GM12865 (cell line): ENCODE results near the gene MYO1B.

ENCODE experiments used
- DNase-seq: peaks from one replicate; pipeline ENCODE4 v3.0.0; 2010; ENCODE audit warnings: low read depth
- H3K4me3 ChIP-seq: 2 replicates; pipeline ENCODE4 v1.5.1; 2011; ENCODE audit warnings: mild to moderate bottlenecking, low read depth, low read length, control low read depth
- TF ChIP-seq, protein P1 (sequence below): IDR thresholded peaks from 2 replicates; pipeline ENCODE4 v1.5.1; 2011; ENCODE audit warnings: low read length, control low read depth, low read depth, inconsistent platforms; ENCODE audit not compliant: insufficient read depth; ENCODE audit errors: missing control alignments

MYO1B gene

DNA sequence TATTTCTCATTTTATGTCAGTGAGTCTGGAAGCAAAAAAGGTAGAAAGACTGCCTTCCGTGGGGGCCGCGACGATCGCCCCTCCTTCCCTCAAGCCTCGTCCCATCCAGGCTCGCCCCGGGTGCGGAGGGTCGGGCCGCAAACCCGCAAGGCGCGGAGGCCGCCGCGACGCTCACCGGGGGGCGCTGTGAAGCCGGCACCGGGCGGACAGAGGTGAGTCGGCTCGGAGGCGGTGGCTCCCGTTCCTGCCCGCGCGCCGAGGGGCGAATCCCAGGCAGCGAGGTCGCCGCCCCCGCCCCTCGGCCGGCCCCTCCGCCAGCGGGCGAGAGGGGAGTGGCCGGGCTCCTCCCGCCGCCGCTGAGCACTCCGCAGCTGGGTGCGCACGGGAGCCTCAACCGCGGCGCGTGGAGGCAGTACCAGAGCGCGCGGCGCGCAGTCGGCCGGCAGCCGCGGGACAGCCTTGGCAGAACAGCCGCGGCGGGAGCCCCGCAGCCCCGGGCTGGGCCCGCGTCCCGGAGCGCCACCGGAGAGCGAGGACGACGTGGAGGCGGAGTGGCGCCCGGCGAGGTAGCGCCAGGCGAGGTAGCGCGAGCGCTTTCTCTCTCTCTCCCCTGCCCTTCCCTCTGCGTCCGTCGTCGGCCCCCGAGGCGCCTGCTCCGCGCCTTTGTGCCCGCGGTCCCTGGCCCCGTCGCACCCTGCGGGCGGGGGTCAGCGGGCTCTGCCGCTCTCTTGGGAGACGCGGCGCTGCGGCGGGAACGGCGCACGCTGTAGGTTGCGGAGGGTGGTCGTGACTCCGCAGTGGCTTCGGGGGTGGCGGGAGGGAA is at the start of gene MYO1B:
MYO1B (plus strand) TSS at position 359 of the 823 bp plus-strand sequence. CDS start 31,492 bp downstream, outside the sequence.
- peak within 1 kb of the TSS; percentile 40 for H3K4me3 ChIP-seq
- peak; percentile 23 for DNase-seq
- TF ChIP-seq, protein P1, sequence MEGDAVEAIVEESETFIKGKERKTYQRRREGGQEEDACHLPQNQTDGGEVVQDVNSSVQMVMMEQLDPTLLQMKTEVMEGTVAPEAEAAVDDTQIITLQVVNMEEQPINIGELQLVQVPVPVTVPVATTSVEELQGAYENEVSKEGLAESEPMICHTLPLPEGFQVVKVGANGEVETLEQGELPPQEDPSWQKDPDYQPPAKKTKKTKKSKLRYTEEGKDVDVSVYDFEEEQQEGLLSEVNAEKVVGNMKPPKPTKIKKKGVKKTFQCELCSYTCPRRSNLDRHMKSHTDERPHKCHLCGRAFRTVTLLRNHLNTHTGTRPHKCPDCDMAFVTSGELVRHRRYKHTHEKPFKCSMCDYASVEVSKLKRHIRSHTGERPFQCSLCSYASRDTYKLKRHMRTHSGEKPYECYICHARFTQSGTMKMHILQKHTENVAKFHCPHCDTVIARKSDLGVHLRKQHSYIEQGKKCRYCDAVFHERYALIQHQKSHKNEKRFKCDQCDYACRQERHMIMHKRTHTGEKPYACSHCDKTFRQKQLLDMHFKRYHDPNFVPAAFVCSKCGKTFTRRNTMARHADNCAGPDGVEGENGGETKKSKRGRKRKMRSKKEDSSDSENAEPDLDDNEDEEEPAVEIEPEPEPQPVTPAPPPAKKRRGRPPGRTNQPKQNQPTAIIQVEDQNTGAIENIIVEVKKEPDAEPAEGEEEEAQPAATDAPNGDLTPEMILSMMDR: no peak

DNA sequence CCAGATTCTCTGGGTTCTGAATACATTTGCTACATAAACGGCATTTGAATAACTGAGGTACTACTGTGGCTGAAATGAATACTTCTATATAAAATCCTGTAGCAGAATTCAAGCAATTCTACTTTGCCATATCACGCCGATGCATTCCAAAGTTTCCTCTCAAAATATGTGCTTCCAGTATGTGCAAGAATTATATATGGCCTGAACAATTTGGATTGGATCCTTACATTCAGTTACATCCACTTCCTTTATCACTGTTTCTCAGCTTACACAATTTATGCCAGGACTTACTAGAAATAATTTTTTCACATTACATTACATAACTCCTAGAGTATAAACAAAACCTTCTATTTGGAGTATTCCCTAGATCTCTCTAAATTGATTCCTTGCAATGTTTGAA is 48.1 kb upstream of the MYO1B start:
- no peak for DNase-seq
- H3K4me3 ChIP-seq: no peak overlapping the region
- TF ChIP-seq, protein P1: no peak

DNA sequence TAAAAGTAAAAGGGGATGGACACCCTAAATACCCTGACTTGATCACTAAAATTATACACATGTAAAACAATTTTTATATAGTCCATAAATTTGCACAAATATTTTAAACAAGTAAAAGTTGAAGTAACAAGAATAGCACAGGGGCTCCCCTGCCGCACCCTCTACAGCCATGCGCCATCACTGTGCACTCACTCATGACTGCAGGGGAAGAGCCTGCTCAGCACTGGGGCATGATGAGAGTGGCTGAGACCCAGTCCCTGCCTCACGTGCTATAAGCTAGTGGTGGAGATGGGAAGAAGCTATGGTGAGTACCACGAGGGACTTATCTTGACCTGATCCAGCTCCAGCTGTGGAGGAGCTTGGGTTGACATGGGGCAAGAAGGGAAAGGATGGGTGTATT is 46.9 kb upstream of the MYO1B start:
- H3K4me3 ChIP-seq: no peak overlapping the region
- TF ChIP-seq, protein P1: no peak
- no peak for DNase-seq

DNA sequence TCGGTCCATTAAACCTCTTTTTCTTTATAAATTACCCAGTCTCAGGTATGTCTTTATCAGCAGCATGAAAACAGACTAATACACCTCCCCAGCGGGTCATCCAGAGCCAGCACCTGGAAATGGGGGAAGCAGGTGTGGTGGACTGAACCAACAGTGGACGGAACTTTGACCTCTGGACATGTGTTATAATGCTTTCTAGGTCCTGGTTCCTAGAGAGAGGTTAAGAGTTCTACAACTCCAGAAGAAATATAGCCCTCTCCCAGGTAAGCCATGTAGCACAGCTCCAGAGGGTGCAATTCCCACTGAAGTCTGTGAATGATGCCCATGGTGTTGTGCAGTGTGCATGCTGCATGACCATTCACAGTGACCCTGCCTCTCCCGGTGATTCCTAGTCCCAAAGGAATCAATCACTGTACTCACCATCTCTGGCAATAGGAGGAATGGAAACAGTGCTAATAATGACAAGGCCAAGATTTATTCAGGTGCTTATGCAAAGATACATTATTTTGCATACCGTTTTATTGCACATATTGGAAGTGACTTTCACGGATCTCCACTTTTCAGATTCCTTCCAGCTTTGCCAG is 45.2 kb upstream of the MYO1B start:
- H3K4me3 ChIP-seq: no peak overlapping the region
- TF ChIP-seq, protein P1: no peak
- DNase-seq: no peak

DNA sequence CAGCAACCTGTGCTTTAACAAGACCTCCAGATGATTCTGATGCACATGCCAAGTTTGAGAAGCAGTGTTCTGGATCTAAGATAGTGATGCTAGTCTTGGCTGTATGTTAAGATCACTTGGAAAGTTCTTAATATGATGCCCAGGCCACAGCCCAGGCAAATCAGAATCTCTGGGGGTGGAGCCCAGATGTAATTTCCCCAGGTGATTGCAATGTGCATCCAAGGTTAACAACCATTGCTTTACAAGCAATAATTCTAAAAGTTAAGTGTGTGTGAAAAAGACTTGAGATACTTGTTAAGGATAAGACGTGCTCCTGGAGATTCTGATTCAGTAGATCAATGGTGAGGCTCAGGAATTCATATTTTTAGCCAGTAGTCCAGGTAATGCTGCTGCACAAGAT is 44.3 kb upstream of the MYO1B start:
- no peak for DNase-seq
- no peak overlapping the region for H3K4me3 ChIP-seq
- TF ChIP-seq, protein P1: no peak

DNA sequence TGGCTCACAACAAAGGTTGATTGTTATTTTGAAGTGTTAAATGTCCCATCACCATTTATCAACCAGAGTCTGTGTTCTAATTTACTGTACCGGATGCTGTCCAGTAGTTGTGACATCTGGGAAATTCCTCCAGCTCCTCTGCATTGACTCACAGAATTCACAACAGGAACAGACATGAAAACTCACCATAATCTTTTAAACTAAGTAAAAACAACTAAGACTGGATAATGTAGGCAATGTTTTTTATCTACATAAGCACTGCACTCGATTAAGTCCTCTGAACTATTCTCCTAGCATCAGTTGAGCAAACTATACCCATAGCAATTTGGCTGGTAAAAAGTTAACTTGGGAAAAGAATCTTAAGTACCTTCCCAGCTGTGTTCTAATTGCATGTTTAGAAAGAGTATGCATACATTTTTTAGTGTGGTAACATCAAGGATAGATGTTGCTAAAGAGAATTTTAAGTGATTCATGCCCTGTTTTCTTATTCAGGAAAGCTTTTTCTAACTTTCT is 42.9 kb upstream of the MYO1B start:
- peak; percentile 10 for DNase-seq
- no peak overlapping the region for H3K4me3 ChIP-seq
- TF ChIP-seq, protein P1: no peak
